Activated CD8-positive, alpha-beta memory T cell treated with anti-CD3 and anti-CD28 coated beads, Interleukin-2, amount 10 ng/mL, durations not matched to agents 7 days and 5 days (primary cell): Measurements from ENCODE around the gene FHL3. TPM values are rescaled to one million over a fixed set of nuclear protein-coding genes. Genes with fewer than 3 reads are reported as not detected.

Experiments
- ATAC-seq: fragments of 150-1000 bp; cut with Tn5 transposase; one replicate; pipeline ENCODE4 v1.10.0; 2021; ENCODE audit warnings: moderate library complexity
- CTCF ChIA-PET: fragments of 350-600 bp; sonication (Branson Sonifier 250); formaldehyde crosslinking; loops from one replicate; lab custom pipeline; 2021; ENCODE audit warnings: antibody characterized with exemption; lab: Charles Lee
- DNase-seq: peaks from one replicate; pipeline ENCODE4 v3.0.0-alpha.2; 2020
- H3K27ac Mint-ChIP-seq: one replicate; pipeline ENCODE4 v1.8.0; 2021; ENCODE audit warnings: mild to moderate bottlenecking, mixed read lengths
- H3K27me3 Mint-ChIP-seq: one replicate; pipeline ENCODE4 v1.8.0; 2021; ENCODE audit warnings: mixed read lengths
- H3K36me3 Mint-ChIP-seq: one replicate; pipeline ENCODE4 v1.8.0; 2021; ENCODE audit warnings: mild to moderate bottlenecking, mixed read lengths
- H3K4me1 Mint-ChIP-seq: one replicate; pipeline ENCODE4 v1.8.0; 2021; ENCODE audit warnings: mixed read lengths
- H3K4me3 Mint-ChIP-seq: one replicate; pipeline ENCODE4 v1.8.0; 2021; ENCODE audit warnings: mild to moderate bottlenecking, moderate library complexity, mixed read lengths
- H3K9me3 Mint-ChIP-seq: one replicate; pipeline ENCODE4 v1.8.0; 2022; ENCODE audit warnings: low read depth, mixed read lengths
- total RNA-seq, 2 experiments: library from RNA; stranded (reverse); gene quantifications; one replicate each; pipeline ENCODE4 v1.2.3, GENCODE V29; 2021

Gene FHL3
- total RNA-seq, 2 experiments from 2014 or later = 13.5 to 14.5 TPM

DNA sequence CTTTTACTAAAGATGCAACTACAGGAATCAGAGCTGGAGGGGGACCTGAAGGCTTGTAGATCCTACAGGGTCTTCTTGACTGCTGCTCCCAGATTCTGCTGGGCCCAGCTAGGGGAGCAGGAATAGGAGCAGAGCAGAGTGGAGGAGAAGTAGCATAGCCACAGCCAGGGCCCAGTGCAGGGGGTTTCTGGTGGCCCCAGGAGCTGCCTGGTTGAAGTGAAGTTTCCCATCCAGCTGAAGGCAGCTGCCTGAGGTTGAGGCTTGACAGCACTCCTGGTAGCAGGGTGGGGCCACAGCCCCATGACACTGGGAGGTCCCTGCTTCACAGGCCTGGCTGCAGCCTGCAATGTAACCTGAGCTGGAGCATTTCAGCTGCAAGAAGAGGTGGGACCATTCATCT lies 56.5 kb downstream of the FHL3 start:
- CTCF ChIA-PET = interaction anchor here (1.4 kb wide), 1 partner anchor 28 kb away, joined by 5 read pairs; no protein-coding TSS in a partner anchor
- H3K9me3 Mint-ChIP-seq = no peaks in the 10 kb centered on the region
- peaks cover 28% of the 10 kb centered on the region for H3K4me1 Mint-ChIP-seq
- H3K27ac Mint-ChIP-seq = no peak overlapping the region
- no peak overlapping the region for H3K4me3 Mint-ChIP-seq
- H3K36me3 Mint-ChIP-seq = peaks cover 2% of the 10 kb centered on the region
- ATAC-seq = no peak
- no peak for DNase-seq
- no peaks in the 10 kb centered on the region for H3K27me3 Mint-ChIP-seq

DNA sequence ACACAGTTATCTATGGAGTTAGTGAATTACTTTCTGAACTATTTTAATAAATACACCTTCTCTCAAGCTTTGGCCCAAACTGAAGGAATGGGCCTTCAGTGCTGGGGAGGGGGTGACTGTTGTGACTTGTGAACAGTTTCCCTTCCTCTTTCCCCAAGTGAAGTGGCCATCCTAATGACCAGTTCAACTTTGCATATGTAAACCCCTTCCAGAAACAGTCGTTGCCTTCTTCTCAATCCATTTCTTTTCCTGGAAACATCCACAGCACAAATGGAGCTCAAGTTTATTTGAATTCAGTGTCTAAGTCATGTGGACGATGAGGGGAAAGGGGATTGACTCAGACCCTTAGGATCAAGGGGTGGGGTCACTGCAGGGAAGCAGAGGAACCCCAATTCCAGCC lies 57.1 kb downstream of the FHL3 start:
- Mint-ChIP-seq H3K4me3 (no peak overlapping the region), H3K36me3 (peaks cover 3% of the 10 kb centered on the region), H3K27me3 (no peaks in the 10 kb centered on the region), H3K27ac (no peak overlapping the region), H3K9me3 (no peaks in the 10 kb centered on the region), H3K4me1 (peaks cover 28% of the 10 kb centered on the region)
- ATAC-seq (no peak), DNase-seq (no peak)
- CTCF ChIA-PET = no interaction called here

DNA sequence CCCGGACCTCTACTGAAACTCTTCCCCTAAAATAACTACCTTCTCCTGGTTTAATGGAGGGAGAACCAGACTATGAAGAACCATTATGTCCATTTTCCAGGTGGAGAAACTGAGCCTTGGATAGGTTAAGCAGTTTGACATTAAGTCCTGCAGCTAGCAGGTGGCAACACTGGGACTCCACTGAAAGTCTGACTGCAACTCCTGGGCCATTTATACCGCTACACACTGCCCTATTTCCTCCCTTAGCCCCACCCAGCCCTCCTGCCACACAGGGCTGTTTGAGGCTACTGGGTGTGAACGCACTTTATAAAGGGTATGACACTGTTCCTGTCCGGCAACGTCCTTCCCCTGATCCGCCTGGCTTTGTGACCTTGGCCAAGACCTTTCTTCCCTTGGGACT lies 58.0 kb downstream of the FHL3 start:
- Mint-ChIP-seq H3K9me3 (no peaks in the 10 kb centered on the region), H3K27me3 (no peaks in the 10 kb centered on the region), H3K4me1 (peaks cover 28% of the 10 kb centered on the region), H3K36me3 (peaks cover 4% of the 10 kb centered on the region), H3K4me3 (peak overlapping the region; percentile 89), H3K27ac (peak overlapping the region; percentile 97)
- ATAC-seq (no peak), DNase-seq (peak; percentile 47)
- CTCF ChIA-PET = interaction anchor here (1.0 kb wide), 1 partner anchor 88 kb away, joined by 3 read pairs; no protein-coding TSS in a partner anchor

Other genes starting within 250 kb of the FHL3 start
- not detected for gene EPHA10, start 240.4 kb downstream of the FHL3 start, total RNA-seq
- 1 to 10 TPM; 2.6 to 4.5 TPM for gene MANEAL, start 211.7 kb downstream of the FHL3 start, total RNA-seq
- 10 to 100 TPM; 19.8 to 21.9 TPM for gene C1orf122, start 197.7 kb downstream of the FHL3 start, total RNA-seq
- gene YRDC, start 197.3 kb downstream of the FHL3 start, total RNA-seq = 10 to 100 TPM; 16.4 to 28.6 TPM
- 10 to 100 TPM; 26.4 to 29.3 TPM for gene MTF1, start 145.9 kb downstream of the FHL3 start, total RNA-seq
- 10 to 100 TPM; 37.6 to 39.9 TPM for gene INPP5B, start 58.5 kb downstream of the FHL3 start, total RNA-seq
- 100 to 1,000 TPM in 1 of 2 experiments, 10 to 100 TPM in 1; 70.1 to 104 TPM for gene SF3A3, start 15.5 kb downstream of the FHL3 start, total RNA-seq
- 10 to 100 TPM; 32.4 to 49.6 TPM for gene UTP11, start 7.2 kb upstream of the FHL3 start, total RNA-seq
- under 1 TPM in 1 of 2 experiments, not detected in 1; 0.09 TPM for gene POU3F1, start 41.3 kb upstream of the FHL3 start, total RNA-seq